HG02623 (cell line): ENCODE data around the gene HOXD4.

Source experiments
- ATAC-seq: cut with Tn5 transposase; IDR thresholded peaks from one replicate; pipeline ENCODE4 v1.9.1; 2021; ENCODE audit warnings: moderate library complexity; ENCODE audit not compliant: unreplicated experiment

Gene HOXD4

GRCh38 chr2:176156807-176157498 lies 5.6 kb downstream of the HOXD4 start, which contains the start of gene HOXD3:
TSS of gene HOXD3 (plus strand) at chr2:176157307. CDS start at chr2:176169115, 11,808 bp downstream.
- no peak for ATAC-seq

DNA sequence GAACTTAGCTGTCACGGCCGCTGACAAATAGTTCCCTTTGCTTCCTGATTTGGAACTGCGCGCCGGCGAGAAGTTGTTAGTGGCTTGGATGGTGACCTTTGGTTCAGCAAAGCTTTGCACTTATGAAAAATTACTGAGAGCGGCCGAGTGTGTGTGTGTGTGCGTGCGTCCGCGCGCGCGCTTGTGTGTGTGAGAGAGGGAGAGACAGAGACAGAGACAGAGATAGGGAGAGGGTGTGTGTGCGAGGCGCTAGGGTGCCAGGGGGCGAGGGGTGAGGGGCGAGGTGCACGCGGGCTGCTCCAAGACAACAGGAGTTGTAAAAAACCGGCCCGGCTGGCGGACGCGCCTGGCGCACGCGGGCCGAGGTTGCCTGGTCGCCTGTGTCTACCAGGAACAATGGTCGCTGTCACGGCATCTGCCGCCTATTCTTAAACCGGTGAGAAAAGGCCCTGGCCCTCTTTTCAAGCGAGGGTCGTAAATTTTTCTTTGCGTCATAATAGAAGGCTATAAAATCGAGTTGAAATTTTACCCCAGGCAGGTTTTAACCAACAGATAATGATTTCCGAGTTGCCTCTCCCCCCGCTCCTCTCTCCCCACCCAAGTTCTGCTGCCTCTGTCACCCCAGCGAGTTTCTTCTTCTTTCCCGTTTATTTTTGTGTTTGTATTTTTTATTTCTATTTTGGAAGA lies 6.3 kb downstream of the HOXD4 start:
- no peak for ATAC-seq

DNA sequence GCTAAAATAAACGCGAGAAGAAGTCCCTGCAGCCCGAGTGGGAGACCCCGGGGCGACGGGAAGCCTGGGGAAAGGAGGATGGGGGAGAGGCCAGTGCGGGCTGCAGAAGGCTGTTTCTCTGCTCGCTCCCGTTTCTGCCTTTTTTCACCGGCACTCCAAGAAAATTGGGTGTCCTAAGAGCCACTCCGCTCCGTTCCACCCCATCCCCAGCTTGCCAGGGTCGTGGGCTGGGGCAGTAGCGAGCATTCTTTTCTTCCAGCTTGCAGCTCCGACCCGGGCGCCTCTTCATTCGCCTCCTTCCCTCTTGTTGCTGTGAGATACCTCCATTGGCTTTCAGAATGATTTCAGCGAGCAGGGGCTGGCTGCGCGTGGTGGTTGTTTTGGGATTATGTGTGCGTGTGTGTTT lies 6.8 kb downstream of the HOXD4 start:
- ATAC-seq = no peak

- no peak for ATAC-seq
Measured at GRCh38 chr2:176158855-176159662, 7.7 kb downstream of the HOXD4 start.

DNA sequence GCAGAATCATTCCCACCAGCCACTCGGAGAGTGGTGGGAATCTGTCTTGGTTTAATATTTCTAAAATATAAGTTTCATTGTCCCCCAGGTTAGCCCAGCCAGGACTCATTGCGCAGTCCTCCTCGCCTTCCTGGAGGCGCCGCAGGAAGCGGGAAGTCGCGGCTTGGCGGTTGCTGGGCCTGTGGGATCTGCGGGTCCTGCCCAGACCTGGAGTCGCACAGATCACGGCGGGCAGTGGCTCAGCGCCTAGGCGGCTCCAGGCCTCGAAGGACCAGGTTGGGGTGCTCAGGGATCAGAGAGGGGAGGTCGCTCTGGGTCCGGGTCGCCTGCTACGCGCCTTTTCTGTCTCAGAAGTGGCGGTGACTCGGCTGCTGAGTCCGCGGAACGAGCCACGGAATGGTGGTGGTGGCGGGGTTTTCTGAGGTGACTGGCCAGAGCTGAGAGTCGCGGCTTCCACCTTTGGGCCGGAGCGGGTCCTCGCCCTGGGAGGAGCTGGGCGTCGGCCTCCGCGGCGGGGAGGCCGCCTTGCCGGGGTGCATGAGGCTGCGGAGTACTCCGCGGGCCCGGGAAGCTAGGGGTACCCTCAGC lies 8.4 kb downstream of the HOXD4 start:
- no peak for ATAC-seq

GRCh38 chr2:176160251-176160985 lies 9.1 kb downstream of the HOXD4 start:
- no peak for ATAC-seq

DNA sequence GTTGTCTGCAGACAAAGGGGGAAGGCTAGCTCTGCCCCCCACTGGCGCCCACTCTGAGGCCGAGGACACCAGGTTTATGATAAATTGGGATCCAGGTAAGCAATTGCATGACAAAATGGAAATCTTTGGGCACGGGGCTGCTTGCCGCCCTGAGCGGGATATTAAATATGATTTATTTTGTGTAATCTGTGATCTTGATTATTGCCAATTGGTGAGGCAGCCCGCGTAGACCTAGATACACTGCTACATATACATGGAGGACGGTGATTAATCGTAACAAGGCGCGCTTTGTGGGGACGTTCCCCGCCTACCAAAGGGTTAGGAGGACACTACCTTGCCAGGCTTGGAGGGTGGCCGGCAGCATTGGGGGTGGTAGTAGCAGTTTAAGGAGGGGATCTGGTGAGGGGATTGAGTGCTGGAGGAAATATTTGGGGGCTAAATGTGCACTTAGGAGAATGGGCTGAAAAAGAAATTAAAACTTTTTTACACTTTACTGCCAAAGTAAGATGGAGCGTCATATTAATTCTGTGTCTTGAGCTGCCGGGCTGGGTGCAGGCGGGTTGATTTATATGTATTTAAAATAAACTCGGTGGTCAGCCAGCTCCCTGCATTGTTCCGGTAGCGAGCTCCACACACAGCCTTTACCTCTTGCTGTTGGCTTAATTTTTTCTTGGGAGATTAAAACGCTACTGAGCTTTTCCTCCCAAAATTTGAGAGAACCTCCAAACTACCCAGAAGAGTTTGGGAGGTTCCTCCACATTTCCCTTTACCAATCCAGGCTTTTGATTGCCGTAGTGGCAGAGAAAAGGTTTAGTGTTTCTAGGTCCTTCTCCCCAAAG lies 9.9 kb downstream of the HOXD4 start:
- ATAC-seq = no peak

DNA sequence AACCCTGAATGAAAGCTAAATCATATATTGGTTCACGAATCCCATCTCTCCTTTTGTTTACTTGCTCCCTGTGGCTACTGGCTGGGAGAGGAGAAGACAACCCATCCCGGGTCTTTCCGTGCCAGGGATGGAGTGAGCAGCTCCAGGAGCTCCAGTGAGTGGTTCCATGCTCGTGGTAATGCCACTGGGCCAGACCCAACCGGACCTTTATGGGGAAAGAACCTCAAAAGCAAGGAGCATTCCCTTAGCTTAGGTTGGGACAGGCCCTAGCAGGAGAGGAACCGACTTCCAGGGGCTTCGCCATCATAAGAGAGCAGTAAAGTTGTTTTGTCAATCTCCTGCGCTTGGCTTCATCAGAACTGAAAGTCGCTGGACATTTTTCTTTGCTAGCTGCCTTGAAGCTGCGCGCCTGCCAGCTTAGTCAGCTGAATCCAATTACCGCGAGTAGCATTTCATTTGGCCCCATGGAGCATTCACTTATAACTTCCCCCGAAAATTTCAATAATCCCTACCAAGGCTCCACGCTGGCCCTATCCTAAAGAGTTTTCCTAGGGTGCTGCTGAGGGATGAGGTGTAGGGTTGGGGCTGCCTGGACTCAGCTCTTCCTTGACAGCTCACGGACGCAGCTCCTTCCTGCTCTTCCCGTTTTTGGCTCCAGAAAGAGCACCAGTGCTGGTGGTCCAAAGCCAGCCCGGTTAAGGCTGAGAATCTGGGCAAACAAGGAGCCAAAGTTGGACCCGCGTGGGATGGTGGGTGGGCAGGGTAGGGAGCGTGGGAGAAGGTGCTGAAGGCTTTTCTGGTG lies 10.7 kb downstream of the HOXD4 start:
- no peak for ATAC-seq

GRCh38 chr2:176162911-176163671 lies 11.7 kb downstream of the HOXD4 start:
- ATAC-seq = no peak

DNA sequence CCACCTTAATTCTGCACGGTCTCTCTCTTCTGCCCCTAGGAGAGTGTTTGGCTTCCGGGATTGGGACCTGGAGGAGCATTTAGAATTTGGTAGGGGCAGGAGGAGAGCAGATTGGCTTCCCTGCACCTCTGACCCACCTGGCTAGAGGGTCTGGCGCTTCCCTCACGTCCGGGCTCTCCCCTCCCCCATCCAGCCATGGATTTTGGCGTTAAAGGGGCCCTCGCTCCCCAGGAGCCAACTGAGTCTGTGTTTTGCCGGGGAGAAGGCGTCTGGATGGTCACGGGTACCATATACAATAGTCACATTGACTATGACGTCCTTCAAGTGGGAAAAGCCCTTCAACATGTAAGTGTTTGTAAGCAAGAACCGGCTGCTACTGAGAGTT lies 12.3 kb downstream of the HOXD4 start:
- ATAC-seq = no peak

GRCh38 chr2:176164201-176164600 lies 12.9 kb downstream of the HOXD4 start:
- no peak for ATAC-seq

- no peak for ATAC-seq
Measured at GRCh38 chr2:176164611-176165369, 13.4 kb downstream of the HOXD4 start.

DNA sequence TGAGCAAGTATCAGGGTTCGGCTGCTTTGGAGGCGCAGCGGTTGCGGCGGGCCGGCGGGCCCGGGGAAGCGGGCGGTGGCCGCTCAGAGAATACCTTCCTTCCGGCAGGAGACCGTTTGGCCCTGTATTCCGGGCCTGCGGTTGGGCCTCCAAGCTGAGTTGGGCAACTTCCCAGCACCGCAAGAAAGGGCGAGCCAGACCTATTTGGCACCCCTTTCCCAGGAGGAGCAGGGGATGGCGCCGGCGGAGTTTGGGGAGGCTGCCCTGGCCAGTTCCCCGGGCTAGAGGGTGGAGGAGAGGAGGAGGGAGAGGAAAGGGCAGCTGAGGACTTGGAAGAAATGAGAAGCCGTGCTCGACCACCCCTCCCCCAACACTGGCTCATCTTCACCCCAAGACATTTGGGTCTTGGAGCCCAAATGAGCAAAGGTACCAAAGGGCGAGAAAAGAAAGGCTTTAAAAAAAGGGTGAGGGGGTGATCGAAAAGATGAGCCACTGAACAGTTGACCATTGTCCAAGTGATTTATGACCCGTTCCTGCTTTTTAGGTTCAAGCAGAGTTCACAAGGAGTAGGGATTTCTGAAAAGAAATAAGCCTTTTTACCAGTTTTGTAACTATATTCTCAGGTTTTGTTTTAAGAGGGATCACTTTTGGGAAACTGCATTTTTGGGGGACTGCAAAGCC lies 14.2 kb downstream of the HOXD4 start:
- no peak for ATAC-seq

GRCh38 chr2:176166272-176166671 lies 14.9 kb downstream of the HOXD4 start:
- ATAC-seq = no peak

GRCh38 chr2:176167398-176167797 lies 16.0 kb downstream of the HOXD4 start:
- no peak for ATAC-seq

GRCh38 chr2:176169181-176169580 lies 17.8 kb downstream of the HOXD4 start:
- no peak for ATAC-seq

DNA sequence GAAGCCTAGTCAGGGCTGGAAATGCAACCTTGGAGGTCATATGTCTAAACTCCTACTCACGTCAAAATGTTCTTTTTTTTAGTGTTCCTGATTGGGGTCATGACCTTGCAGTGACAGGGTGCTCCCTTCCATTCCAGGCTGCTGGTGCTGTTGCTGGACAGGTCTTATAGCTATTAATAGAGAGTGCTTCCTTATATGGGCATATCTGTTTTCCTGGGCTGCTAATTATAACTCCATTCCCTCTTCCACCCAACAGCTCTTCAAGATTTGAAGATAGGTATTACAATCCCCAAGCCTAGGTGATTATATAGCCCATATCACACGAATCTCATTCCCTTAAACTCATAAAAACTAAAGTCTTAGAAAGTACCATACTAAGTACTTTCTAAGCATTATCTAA lies 18.4 kb downstream of the HOXD4 start:
- no peak for ATAC-seq
